Smooth muscle cell (in vitro differentiated cells): ENCODE data around the gene TNFAIP3. TPM values are rescaled to one million over a fixed set of nuclear protein-coding genes. Genes with fewer than 3 reads are reported as not detected.

Source experiments
- DNase-seq: peaks from one replicate; lab custom pipeline; 2025; ENCODE audit not compliant: unreplicated experiment; lab: John Stamatoyannopoulos, UW
- H2AFZ ChIP-seq: fragments of 200-600 bp; sonication (generic); 2 replicates; pipeline ENCODE4 v1.6.0; 2016; ENCODE audit warnings: antibody characterized with exemption, low read depth, mild to moderate bottlenecking
- H3F3A ChIP-seq: fragments of 200-600 bp; sonication (generic); 2 replicates; pipeline ENCODE4 v1.6.0; 2017; ENCODE audit warnings: antibody characterized with exemption, low read depth
- H3K27ac ChIP-seq: fragments of 200-600 bp; sonication (generic); 2 replicates; pipeline ENCODE4 v1.5.1; 2016; ENCODE audit warnings: low read depth, mild to moderate bottlenecking
- H3K27me3 ChIP-seq: fragments of 200-600 bp; sonication (generic); 2 replicates; pipeline ENCODE4 v1.6.1; 2016; ENCODE audit warnings: low read depth, mild to moderate bottlenecking
- H3K36me3 ChIP-seq: fragments of 200-600 bp; sonication (generic); 2 replicates; pipeline ENCODE4 v1.5.1; 2016; ENCODE audit warnings: low read depth
- H3K4me1 ChIP-seq: fragments of 200-600 bp; sonication (generic); 2 replicates; pipeline ENCODE4 v1.5.1; 2016; ENCODE audit warnings: low read depth
- H3K4me2 ChIP-seq: fragments of 200-600 bp; sonication (generic); 2 replicates; pipeline ENCODE4 v1.6.0; 2016; ENCODE audit warnings: mild to moderate bottlenecking
- H3K4me3 ChIP-seq: fragments of 200-600 bp; sonication (generic); 2 replicates; pipeline ENCODE4 v1.5.1; 2016; ENCODE audit warnings: mild to moderate bottlenecking
- H3K79me2 ChIP-seq: fragments of 200-600 bp; sonication (generic); 2 replicates; pipeline ENCODE4 v1.6.0; 2016; ENCODE audit warnings: low read depth, mild to moderate bottlenecking
- H3K9ac ChIP-seq: fragments of 200-600 bp; sonication (generic); 2 replicates; pipeline ENCODE4 v1.6.0; 2016; ENCODE audit warnings: low read depth
- H3K9me3 ChIP-seq: fragments of 200-600 bp; sonication (generic); replicated peaks from 2 replicates; pipeline ENCODE4 v1.5.1; 2016; ENCODE audit warnings: low read depth
- H4K20me1 ChIP-seq: fragments of 200-600 bp; sonication (generic); 2 replicates; pipeline ENCODE4 v1.6.0; 2016; ENCODE audit warnings: low read depth
- CTCF ChIP-seq: fragments of 200-600 bp; sonication (generic); IDR thresholded peaks from 2 replicates; pipeline ENCODE4 v1.5.1; 2017; ENCODE audit warnings: borderline replicate concordance, mild to moderate bottlenecking, antibody characterized with exemption; ENCODE audit not compliant: insufficient read depth, poor library complexity, severe bottlenecking
- WGBS: methylation state at CpG from one replicate; pipeline ENCODE4 v1.1.7; 2016; ENCODE audit warnings: low lambda C conversion rate; 5-methylcytosine and 5-hydroxymethylcytosine counted together
- polyA plus RNA-seq: library from polyadenylated mRNA; unstranded; fragments of >200 nt; fragmentation: Nextera tagmentation; extraction: Ambion mirVana; gene quantifications from 2 replicates; pipeline ENCODE4 v1.2.1, GENCODE V29; 2016
- total RNA-seq: library from RNA; depleted of rRNA; stranded (reverse); fragments of >200 nt; gene quantifications from 2 replicates; pipeline ENCODE4 v1.2.3, GENCODE V29; 2014

The TNFAIP3 gene
- total and polyA plus RNA-seq, 2 experiments from 2014 or later = 32.2 to 33.8 TPM

GRCh38 chr6:137872581-137873115 is 5.6 kb downstream of the TNFAIP3 start:
- Histone ChIP-seq H3K79me2 (peaks cover 42% of the 10 kb centered on the region), H3F3A (no peaks in the 10 kb centered on the region)

GRCh38 chr6:137873273-137873762 is 6.3 kb downstream of the TNFAIP3 start:
- H3K4me3 ChIP-seq = peak overlapping the region; percentile 20
- H4K20me1 ChIP-seq = peaks cover 61% of the 10 kb centered on the region
- peak overlapping the region; percentile 65 for H3K27ac ChIP-seq
- DNase-seq = no peak
- no peaks in the 10 kb centered on the region for H3K27me3 ChIP-seq
- H3K4me1 ChIP-seq = peaks cover 36% of the 10 kb centered on the region
- no peaks in the 10 kb centered on the region for H3F3A ChIP-seq
- no peak for TF ChIP-seq CTCF
- H3K9ac ChIP-seq = no peak overlapping the region
- H3K79me2 ChIP-seq = peaks cover 36% of the 10 kb centered on the region
- no peaks in the 10 kb centered on the region for H3K9me3 ChIP-seq
- 73% methylated on average over 7 of the region's 7 CpGs for WGBS
- H3K36me3 ChIP-seq = peaks cover 28% of the 10 kb centered on the region
- H2AFZ ChIP-seq = no peak overlapping the region
- peak overlapping the region; percentile 16 for H3K4me2 ChIP-seq

More at GRCh38 chr6:137872581-137873115, 5.6 kb downstream of the TNFAIP3 start:
- Histone ChIP-seq H3K9ac (no peak overlapping the region), H3K4me1 (peaks cover 39% of the 10 kb centered on the region), H3K27me3 (no peaks in the 10 kb centered on the region), H2AFZ (no peak overlapping the region), H4K20me1 (peaks cover 68% of the 10 kb centered on the region), H3K9me3 (no peaks in the 10 kb centered on the region), H3K27ac (peak overlapping the region; percentile 40), H3K4me3 (peak overlapping the region; percentile 20), H3K4me2 (peak overlapping the region; percentile 16), H3K36me3 (peaks cover 22% of the 10 kb centered on the region)
- DNase-seq = no peak
- TF ChIP-seq CTCF = no peak
- WGBS = 90% methylated on average over 2 of the region's 2 CpGs

- Histone ChIP-seq H3K9me3 (no peaks in the 10 kb centered on the region), H3K27me3 (no peaks in the 10 kb centered on the region), H3K4me2 (no peak overlapping the region), H3K4me3 (no peak overlapping the region), H3K36me3 (peaks cover 38% of the 10 kb centered on the region), H3F3A (no peaks in the 10 kb centered on the region), H2AFZ (no peak overlapping the region), H3K27ac (peak overlapping the region; percentile 65), H3K4me1 (peaks cover 33% of the 10 kb centered on the region), H3K79me2 (peaks cover 24% of the 10 kb centered on the region), H3K9ac (no peak overlapping the region), H4K20me1 (peaks cover 56% of the 10 kb centered on the region)
- WGBS = 83% methylated on average over 11 of the region's 11 CpGs
- DNase-seq = no peak
- no peak for TF ChIP-seq CTCF
These were observed 7.4 kb downstream of the TNFAIP3 start for GRCh38 chr6:137874204-137875057.
